GM12891 (cell line): ENCODE measurements around the gene SP140.
"Not testable (repeated sequence)": the region's sequence is repeated elsewhere in the genome, so short reads cannot be mapped to it uniquely, and the experiment has no call there.

Experiments
- DNase-seq: peaks from one replicate; pipeline ENCODE4 v3.0.0; 2011; ENCODE audit warnings: low spot score; ENCODE audit not compliant: insufficient read length
- FAIRE-seq: peaks from 2 replicates; lab custom pipeline; 2011; peaks lifted over from hg19 to GRCh38; lab: Jason Lieb, UNC
- PAX5 ChIP-seq: IDR thresholded peaks from 2 replicates; pipeline ENCODE4 v1.6.1; 2011; ENCODE audit warnings: low read length, moderate library complexity, mild to moderate bottlenecking; ENCODE audit not compliant: insufficient read depth, severe bottlenecking
- POLR2A ChIP-seq: IDR thresholded peaks from 2 replicates; pipeline ENCODE4 v1.6.1; 2011; ENCODE audit warnings: low read depth, low read length, control low read depth
- POLR2AphosphoS5 ChIP-seq: IDR thresholded peaks from 2 replicates; pipeline ENCODE4 v1.6.1; 2011; ENCODE audit warnings: low read depth, low read length, control low read depth
- POU2F2 ChIP-seq: IDR thresholded peaks from 2 replicates; pipeline ENCODE4 v1.6.1; 2011; ENCODE audit warnings: low read depth, mild to moderate bottlenecking, control low read depth, low read length, moderate library complexity
- SPI1 ChIP-seq: IDR thresholded peaks from 2 replicates; pipeline ENCODE4 v1.6.1; 2011; ENCODE audit warnings: low read depth, low read length, control low read depth
- TAF1 ChIP-seq: IDR thresholded peaks from 2 replicates; pipeline ENCODE4 v1.6.1; 2011; ENCODE audit warnings: low read depth, low read length, control low read depth

Gene SP140

DNA sequence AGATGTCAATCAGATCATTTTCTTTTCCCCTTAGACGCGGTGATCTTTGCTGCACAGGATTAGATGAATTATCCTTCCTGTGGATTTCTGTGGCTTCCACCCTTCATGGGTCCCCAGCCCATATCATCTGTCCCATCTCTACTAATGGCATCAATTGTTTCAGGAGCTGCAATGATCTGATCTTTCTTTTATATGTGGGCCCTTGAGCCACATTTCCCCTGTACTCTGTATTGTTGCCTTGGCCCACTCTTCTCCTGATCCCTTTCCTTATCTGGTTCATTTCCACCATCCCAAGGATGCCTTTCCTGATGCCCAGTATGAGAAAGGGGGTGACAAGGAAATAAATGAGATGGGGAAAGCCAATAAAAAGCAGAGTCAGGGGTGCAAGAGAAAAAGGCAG lies 24.7 kb downstream of the SP140 start:
- TF ChIP-seq POU2F2 (no peak), POLR2A (no peak), TAF1 (no peak), POLR2AphosphoS5 (no peak), SPI1 (no peak), PAX5 (no peak)
- no peak for FAIRE-seq
- DNase-seq: no peak

DNA sequence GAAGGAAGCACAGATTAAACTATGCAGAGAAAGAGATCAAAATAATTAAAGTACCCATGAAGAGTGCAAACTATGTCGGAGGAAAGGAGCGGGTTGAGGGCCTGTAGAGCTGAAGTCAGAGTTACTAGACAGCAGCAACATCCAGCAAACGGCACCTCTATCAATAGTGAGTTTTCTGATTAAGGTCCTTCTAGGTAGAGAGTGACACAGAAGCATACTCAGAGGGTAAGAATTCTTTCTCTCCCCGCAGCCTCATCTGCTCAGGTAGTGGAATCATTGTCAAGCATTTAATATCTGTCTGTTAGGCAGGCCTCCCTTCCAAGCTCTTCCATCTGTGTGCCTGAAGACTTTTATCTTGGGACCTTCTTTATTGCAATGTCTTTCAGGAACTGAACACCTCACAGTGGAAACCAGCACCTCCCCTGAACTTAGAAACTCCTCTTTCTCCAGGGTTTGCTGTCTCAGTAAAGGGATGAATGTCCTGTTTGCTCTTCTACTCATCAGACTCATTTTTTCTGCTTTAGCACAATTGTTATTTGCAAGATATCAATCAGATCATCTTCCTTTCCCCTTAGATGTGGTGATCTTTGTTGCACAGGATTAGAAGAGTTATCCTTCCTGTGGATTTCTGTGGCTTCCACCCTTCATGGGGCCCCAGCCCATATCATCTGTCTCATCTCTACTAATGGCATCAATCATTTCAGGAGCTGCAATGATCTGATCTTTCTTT lies 28.8 kb downstream of the SP140 start:
- DNase-seq (no peak), FAIRE-seq (peak; percentile 20)
- TF ChIP-seq TAF1 (no peak), POLR2A (no peak)

DNA sequence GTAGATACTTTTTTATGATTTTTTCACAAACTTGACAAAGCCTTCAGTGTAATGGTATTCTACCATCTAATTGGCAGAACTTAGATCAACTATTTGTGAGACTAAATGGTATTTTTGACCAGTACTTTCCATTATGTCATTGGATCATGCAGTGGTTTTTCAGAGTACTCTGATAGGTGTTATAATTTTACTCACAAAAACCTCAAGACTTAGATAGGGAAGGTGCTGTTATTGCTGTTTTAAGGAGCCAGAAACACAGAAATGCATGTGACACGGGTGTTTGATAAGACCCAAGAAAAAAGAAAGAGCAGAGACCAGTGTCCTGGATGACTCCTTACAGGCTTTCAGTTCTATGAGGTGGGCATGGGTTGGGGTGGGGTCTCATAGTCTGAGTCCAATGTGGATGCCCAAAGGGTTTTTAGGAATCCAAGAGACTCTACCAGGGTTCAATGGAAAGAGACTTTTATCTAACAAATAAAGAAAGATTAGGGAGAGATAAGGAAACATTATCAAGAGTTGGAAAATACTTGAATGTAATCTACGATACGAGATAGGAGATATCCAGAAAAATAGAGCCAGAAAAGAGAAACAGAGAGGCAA lies 31.3 kb downstream of the SP140 start:
- DNase-seq (no peak), FAIRE-seq (no peak)
- no peak for TF ChIP-seq POU2F2
- TF ChIP-seq PAX5: no peak
- TF ChIP-seq TAF1: no peak
- no peak for TF ChIP-seq POLR2A
- TF ChIP-seq SPI1: no peak
- no peak for TF ChIP-seq POLR2AphosphoS5

DNA sequence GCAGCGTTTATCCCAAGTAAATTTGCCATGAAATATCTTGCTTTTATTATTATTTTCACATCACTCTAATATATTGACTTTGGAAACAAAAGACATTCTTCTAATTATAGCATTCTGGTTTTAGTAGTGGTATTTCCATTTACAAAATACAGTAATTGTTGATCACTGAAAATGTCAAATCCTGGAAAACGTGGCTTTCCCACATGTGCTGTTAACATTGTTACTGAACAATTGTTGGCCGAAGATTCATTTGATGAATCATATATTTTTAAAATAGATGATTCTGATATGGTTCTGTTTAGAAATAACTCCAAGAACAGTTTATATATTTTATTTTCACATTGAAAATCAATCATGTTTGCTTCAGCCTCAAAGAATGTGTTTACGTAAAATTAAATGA lies 32.9 kb downstream of the SP140 start:
- TF ChIP-seq POLR2AphosphoS5 (no peak), SPI1 (no peak), PAX5 (no peak), POLR2A (no peak), TAF1 (no peak), POU2F2 (no peak)
- DNase-seq (no peak), FAIRE-seq (no peak)

DNA sequence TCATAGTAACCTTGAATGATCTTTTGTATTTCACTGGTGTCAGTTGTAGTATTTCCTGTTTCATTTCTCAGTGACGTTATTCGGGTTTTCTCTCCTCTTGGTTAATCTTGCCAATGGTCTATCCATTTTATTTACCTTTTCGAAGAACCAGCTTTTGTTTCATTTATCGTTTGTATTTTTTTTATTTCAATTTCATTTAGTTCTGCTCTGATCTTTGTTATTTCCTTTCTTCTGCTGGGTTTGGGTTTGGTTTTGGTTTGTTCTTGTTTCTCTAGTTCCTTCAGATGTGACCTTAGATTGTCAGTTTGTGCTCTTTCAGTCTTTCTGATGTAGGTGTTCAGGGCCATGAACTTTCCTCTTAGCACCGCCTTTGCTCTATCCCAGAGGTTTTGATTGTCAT lies 36.7 kb downstream of the SP140 start:
- TF ChIP-seq POU2F2 (no peak), SPI1 (no peak), POLR2A (no peak), TAF1 (no peak), PAX5 (no peak), POLR2AphosphoS5 (no peak)
- peak; percentile 5 for FAIRE-seq

DNA sequence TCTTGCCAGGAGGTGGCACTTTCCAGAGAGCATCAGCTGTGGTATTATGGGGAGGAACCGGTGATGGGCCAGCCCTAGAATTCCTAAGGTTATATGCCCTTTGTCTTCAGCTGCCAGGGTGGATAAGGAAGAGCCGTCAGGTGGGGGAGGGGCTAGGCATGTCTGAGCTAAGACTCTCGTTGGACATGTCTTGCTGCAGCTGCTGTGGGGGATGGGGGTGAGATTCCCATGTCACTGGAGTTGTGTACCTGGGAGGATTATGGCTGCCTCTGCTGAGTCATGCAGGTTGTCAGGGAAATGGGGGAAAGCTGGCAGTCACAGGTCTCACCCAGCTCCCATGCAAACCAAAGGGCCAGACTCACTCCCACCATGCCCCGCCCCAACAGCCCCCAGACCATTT lies 39.4 kb downstream of the SP140 start:
- not testable (repeated sequence) for DNase-seq, FAIRE-seq

More for the DNA sequence above, 36.7 kb downstream of the SP140 start:
- no peak for DNase-seq

DNA sequence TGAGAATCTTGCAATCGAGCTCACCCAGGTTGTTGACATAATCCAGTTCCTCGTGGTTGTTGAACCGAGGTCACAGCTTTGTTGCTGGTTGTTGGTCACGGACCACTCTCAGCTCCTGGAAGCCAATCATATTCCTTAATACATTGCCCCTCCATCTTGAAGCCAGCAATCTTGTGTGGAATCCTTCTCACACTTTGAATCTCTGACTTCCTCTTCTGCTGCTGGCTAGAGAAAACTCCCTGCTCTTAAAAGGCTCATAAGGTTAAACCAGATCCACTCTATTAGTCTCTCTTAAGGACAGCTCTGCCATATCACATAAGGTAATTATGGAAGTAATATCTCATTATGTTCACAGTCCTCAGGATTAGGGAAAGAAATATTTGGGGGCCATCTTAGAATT lies 41.1 kb downstream of the SP140 start:
- FAIRE-seq: peak; percentile 69
- no peak for DNase-seq
- peak; percentile 83 for TF ChIP-seq SPI1
- no peak for TF ChIP-seq POU2F2
- TF ChIP-seq POLR2A: no peak
- TF ChIP-seq POLR2AphosphoS5: no peak
- no peak for TF ChIP-seq TAF1
- no peak for TF ChIP-seq PAX5

DNA sequence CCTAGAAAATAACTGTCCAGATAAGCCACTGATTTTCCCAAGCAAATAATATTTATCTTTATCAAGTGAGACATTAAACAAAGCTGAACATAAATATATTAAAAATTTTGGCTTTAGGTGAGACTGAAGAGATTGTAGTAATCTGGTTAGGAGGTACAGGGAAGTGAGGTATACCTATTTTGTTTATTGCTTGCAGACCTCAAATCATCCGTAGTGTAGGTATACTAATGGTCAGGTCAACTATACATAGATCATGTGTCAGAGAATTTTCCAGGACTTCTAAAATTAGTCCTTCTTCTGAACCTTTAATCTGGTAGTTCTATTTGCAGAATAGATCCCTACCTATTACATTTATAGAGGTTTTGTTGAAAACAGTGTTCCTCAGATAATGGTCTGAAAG lies 41.5 kb downstream of the SP140 start:
- FAIRE-seq: no peak
- DNase-seq: no peak
- TF ChIP-seq POU2F2 (no peak), SPI1 (no peak), PAX5 (no peak), POLR2A (no peak), TAF1 (no peak), POLR2AphosphoS5 (no peak)

DNA sequence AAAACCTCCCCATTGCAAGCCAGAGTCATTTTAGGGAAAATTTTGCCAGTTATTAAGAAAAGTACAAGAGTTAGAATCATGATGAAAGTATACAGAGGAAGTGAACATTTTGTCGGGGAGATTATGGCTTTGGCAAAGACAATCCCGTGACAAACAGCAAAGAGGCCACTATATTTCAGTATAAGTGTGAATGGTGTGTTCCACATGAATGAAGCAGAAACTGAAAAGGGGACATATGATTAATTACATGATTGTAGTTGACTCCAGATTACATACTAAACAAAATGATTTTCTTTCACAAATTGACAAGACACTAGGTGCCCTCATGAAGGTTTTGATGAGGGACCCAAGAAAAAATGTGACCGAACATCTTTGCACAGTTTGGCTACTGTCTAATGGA lies 42.0 kb downstream of the SP140 start:
- TF ChIP-seq SPI1 (peak; percentile 94), PAX5 (no peak)
- DNase-seq (no peak), FAIRE-seq (peak; percentile 94)

DNA sequence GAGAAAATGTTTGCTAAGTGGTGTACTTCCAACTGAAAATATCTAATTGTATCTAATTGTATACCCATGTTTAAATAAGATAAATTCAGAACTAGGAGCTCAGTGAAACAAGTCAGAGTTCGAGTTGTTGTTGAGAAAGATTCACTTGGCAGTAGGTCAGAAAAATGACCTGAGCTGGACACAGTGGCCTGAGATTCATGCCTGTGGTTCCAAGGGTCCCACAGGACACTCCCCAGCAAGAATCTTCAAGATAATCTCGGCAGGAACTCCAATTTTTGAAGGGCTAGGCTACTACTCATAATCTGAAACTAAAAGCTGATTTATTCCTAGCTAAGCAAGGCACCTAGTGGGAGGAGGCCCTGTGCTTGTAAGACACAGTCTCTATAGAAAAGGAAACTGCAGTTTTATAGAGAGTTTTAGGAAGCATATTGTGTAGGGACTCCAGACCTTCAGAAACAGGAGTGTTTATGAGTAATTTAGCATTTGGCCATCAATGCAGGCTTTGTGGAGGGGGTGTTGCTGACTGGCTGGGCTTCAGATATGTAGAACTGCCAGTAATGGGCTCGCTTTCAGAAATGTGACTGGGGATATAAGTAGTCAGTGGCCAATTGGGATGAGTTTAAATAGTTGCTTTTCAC lies 43.2 kb downstream of the SP140 start:
- DNase-seq: no peak
- no peak for TF ChIP-seq POLR2AphosphoS5
- FAIRE-seq: peak; percentile 90
